HG03045 (cell line): Measurements from ENCODE around the gene ZNF467.
A peak's percentile ranks its signal among the peaks of the same experiment; 100 is the strongest.

Experiments
- ATAC-seq: cut with Tn5 transposase; IDR thresholded peaks from one replicate; pipeline ENCODE4 v1.9.1; 2021; ENCODE audit warnings: mild to moderate bottlenecking, moderate library complexity; ENCODE audit not compliant: unreplicated experiment

The ZNF467 gene

GRCh38 chr7:149729586-149729982, 43.8 kb downstream of the ZNF467 start:
- no peak for ATAC-seq

DNA sequence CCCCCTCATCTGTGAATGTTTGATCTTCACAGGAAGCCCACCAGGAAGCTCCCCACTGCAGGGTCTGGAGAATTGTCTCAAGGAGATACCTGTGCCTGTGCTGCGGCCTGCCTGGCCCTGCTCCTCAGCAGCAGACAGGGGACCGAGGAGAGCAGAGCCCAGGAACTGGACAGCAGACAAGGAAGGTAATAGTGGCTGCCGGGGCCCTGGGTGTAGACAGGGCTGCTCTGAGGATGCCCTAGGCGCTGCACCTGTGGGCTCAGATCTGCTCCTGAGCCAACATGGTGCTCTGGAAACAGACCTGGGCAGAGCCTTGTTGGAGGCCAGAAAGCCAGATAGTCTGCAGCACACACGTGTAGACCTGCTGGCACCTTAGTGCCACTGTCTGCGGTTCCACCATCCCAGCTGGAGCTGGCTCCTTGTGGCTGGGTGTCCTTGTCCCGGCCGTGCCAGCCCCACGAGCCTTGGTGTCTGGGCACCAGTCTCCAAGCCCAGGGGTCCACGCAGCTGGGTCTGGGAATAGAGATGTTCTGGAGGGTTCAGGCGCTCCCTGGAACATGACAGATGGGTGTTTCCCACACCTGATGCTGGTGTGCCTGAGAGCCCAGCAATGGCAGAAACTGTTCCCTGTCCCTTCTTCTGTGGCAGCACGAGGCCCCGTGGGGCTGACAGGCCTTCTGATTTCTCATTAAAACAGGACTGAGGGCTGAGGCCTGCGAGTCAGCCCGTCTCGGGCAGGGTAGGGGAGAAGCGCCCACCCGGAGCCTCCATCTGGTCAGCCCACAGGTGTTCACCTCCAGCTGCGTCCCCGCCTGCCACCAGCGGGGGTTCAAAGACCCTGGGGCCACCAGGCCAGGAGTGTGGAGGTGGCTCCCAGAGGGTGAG, 44.7 kb downstream of the ZNF467 start:
- no peak for ATAC-seq

GRCh38 chr7:149727899-149728476, 45.4 kb downstream of the ZNF467 start:
- ATAC-seq = no peak

DNA sequence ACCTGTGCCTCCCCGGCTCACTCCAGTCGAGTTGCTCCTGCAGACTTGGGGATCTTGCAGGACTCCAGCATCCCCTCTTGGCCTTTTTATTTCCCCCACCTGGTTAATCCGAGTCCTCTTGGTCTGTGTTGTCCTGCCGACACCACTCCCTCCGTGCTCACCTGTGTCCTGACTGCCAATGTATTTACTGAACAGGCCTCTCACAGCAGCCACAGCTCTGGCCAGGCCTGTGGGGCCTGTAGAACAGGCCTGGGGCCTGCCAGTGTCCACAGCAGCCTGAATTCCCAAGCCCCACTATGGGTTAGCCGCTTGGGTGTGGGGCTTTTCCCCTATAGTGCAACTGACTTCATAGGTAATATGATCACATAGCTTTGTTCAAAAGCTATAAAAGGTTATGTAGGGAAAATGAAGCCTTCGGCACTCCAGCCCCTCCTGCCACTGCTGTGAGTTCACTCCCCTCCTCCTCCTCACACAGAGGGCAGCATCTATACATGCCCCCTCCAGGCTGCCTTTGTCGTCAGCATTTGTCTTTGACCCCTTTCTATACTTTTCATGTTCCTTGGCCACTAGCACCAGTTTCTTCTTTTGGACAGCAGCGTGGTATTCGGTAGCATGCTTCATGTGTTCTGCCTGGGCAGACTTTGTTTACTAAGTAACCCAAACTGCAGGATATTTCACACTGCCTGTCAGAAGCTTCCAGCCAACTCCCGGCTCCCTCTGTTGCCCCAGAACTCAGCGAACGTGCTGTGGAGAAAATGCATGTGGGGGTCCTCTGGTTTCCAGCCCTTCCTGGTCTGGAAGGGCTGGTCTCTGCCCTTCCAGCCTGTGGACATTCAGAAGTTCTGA, 46.1 kb downstream of the ZNF467 start:
- no peak for ATAC-seq

DNA sequence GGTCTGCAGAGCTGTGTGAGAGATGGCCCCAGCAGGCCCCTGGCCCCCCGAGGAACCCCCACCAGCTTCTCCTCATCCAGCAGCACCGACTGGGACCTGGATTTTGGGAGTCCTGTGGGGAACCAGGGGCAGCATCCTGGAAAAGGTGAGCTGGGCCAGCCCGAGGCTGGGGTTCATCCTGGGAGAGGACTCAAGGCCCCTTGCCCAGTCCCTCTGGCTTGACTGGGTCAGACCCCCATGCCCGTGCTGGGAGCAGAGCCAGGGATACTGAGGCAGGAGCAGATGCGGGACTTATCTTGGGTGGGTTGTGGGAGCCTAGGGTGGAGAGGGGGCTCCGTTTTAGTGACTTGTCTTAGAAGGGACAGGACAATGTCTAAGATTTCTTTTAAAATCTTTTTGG, 47.5 kb downstream of the ZNF467 start:
- no peak for ATAC-seq

DNA sequence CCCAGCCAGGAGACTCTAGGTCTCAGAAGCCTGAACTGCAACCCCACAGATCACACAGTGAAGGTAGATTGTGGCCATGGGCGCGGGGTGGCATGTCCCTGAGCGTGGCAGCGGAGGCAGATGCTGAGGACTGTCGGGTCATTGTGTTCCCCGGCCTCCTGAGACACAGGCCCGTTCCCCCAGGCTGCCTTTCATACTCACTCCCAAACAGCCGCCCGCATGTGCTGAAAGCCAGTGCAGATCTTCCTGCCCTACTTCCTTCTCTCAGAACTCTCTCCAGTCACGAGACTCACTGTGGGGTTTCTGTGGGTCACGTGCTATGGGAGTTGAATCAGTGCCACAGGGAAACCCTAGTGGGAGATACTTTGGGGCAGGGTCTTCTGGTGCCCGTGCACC, 48.0 kb downstream of the ZNF467 start:
- ATAC-seq = no peak

- ATAC-seq = no peak
Observed at GRCh38 chr7:149724661-149725425, 48.5 kb downstream of the ZNF467 start.

GRCh38 chr7:149723795-149724495, 49.4 kb downstream of the ZNF467 start:
- no peak for ATAC-seq

DNA sequence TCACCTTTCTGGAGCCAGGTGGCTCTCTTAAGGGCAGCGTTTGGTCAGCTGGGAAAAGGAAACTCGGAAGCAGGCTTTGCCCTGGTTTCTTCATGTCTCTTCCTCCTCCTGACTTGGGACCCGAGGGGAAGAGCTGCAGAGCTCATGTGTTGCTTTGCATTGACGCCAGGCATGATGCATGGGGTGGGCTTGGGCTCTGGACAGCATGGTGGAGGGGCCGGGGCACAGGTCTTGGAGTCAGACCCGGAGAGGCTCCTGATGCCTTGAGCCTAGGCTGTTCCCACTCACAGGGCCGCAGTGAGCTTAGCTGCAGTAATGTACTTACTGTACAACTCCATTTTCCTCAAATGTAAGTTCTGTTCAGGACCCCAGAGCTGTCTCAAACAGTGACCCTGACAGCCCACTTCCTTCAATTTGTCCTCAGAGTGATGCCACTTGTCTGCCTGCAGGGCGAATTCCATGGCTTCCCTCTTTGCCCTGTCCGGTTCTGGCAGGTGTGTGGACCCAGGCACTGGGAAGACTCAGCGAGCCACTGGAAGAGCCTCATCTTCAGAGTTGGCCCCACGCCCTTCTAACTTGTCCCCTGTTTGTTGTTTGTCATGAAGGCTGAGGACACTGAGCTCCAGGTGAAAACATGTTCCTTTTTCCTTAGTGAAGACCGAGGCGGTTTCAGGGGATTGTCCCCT, 50.2 kb downstream of the ZNF467 start:
- no peak for ATAC-seq

DNA sequence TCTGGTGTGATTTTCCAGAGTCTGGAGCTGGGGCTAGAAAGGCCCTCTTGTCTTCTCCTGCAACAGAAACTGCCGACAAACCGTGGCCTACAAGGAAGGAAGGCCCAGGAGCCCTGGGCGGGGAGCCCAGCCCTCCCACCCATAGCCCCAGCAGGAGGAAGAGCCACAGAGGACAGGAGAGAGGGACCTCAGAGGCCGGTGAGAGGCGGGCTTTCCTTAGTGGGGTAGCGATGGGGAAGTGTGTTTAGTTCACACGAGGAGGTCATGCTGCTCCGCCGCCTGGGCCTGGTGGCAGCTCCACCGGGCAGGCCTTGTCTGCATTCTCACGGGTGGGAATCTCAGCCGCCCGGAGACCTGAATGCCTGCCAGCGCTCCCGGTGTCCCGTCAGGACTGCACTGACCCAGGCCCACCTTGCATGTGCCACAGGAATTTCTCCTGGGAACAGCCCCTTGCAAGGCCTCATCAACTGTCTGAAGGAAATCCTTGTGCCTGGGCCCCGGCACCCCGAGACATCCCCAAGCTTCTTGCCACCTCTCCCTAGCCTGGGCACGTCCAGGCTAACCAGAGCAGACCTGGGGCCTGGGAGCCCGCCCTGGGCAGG, 50.9 kb downstream of the ZNF467 start:
- ATAC-seq = no peak

- no peak for ATAC-seq
Observed at GRCh38 chr7:149721084-149721601, 52.2 kb downstream of the ZNF467 start.

GRCh38 chr7:149720372-149721083, 52.9 kb downstream of the ZNF467 start:
- peak; percentile 27 for ATAC-seq

GRCh38 chr7:149719912-149720335, 53.5 kb downstream of the ZNF467 start:
- peak; percentile 44 for ATAC-seq

- no peak for ATAC-seq
Observed at GRCh38 chr7:149719050-149719899, 54.1 kb downstream of the ZNF467 start.

DNA sequence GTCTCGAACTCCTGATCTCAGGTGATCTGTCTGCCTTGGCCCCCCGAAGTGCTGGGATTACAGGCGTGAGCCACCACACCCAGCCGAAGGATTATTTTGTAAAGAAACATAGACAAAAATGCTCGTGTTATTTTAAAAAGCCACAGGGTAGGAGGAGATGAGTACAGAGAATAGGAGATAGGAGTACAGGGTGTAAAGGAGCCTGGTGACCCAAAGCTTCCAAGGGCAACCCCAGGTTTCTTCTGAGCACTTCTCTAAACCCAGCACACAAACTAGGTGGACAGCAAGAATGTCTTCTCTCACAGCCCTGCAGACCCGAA, 54.7 kb downstream of the ZNF467 start:
- ATAC-seq = no peak

- no peak for ATAC-seq
Observed at GRCh38 chr7:149717481-149717880, 55.9 kb downstream of the ZNF467 start.

DNA sequence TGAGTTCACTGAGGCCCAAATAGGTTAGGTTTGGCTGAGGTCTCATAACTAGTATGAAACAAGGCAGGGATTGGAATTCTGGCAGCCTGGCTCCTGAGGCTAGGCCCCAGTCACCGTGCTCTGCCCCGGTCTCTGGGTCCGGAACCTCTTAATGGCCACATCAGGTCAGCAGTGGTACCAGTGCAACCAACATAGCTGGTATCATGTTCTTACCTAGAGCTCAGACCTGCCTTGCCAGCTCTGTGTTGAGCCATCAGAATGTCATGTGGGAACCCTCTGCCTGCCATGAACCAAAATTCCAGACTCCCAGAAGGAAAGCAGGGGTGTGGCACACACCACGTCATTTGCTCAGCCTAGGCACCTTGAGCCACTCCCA, 56.5 kb downstream of the ZNF467 start:
- ATAC-seq = no peak
